Measurements from ENCODE around the gene SUPV3L1. TPM values are rescaled to one million over a fixed set of nuclear protein-coding genes. Genes with fewer than 3 reads are reported as not detected.

Gene SUPV3L1
- total and polyA plus RNA-seq, 9 of the 15 experiments (the other 6 are each of a cell fraction or from before 2014, with no cell fraction given), result 45.2 to 156 (median 92.6) TPM

- ATAC-seq (no peak), FAIRE-seq (no peak), DNase-seq (ENCODE audit: extremely low read depth in 1 of 4, low spot score in 3 of 4) (no peak)
- in situ Hi-C loops (cut with MboI) (loop anchor here (5.0 to 25.0 kb wide), 3 partner anchors 242 to 403 kb away; partner anchors contain the start of gene FAM241B), intact Hi-C loops (cut with micrococcal nuclease) (loop anchor here (10.0 kb wide), 1 partner anchor 400 kb away; the partner anchor contains the start of gene FAM241B)
- Histone ChIP-seq H2AFZ (ENCODE audit: low read depth, low read length) (no peak overlapping the region), H3K9ac (ENCODE audit: insufficient read depth in 1 of 2, low read depth in 2 of 2, low read length in 2 of 2) (no peak overlapping the region), H3K4me2 (ENCODE audit: insufficient read depth, low read length) (no peak overlapping the region), H4K20me1 (replicated peaks; ENCODE audit: control insufficient read depth, insufficient read depth, low read length) (no peaks in the 10 kb centered on the region), H3K27ac (ENCODE audit: extremely low read depth, low read depth, low read length) (no peak overlapping the region), H3K79me2 (ENCODE audit: control insufficient read depth, insufficient read depth, low read length) (no peaks in the 10 kb centered on the region), H3K9me3 (replicated peaks; ENCODE audit: control insufficient read depth, insufficient read depth, low read depth, low read length) (no peaks in the 10 kb centered on the region), H3K4me1 (replicated peaks in 1 of 2; ENCODE audit: control insufficient read depth in 2 of 2, insufficient read depth in 2 of 2, low read length in 2 of 2) (peaks cover 5 to 9% of the 10 kb centered on the region in 2 experiments; a peak in 4 of 5 replicates), H3K27me3 (ENCODE audit: control insufficient read depth in 2 of 2, insufficient read depth in 2 of 2, low read length in 2 of 2) (no peaks in the 10 kb centered on the region), H3K36me3 (ENCODE audit: control insufficient read depth, insufficient read depth, low read length) (no peaks in the 10 kb centered on the region), H3K4me3 (no peak overlapping the region), H3K9me1 (ENCODE audit: control insufficient read depth, insufficient read depth, low read length) (no peaks in the 10 kb centered on the region)
- CTCF ChIA-PET (ENCODE audit: low intra/inter-chr PET ratio), result no interaction called here
- POLR2A ChIA-PET, result interaction anchor here (0.6 to 1.0 kb wide), 3 partner anchors 8 to 259 kb away, joined by 4 to 5 read pairs (median 4); no protein-coding TSS in a partner anchor
- 49% methylated on average over 3 of the region's 3 CpGs for whole genome bisulfite sequencing (ENCODE audit: insufficient coverage, low coverage, missing lambda C conversion rate)
- BruUV-seq (replicated peaks), result no TSS peak
- TF ChIP-seq NBN (IDR thresholded peaks at IDR 0.05; ENCODE audit: low read depth), result no peak
- TF ChIP-seq TAL1 (IDR thresholded peaks at IDR 0.05), result no peak
- TF ChIP-seq ZNF311 (CRISPR knock-in tag; IDR thresholded peaks at IDR 0.05), result no peak
- TF ChIP-seq E2F6 (IDR thresholded peaks at IDR 0.05; ENCODE audit: borderline replicate concordance in 1 of 2, extremely low read depth in 1 of 2, insufficient read depth in 1 of 2, insufficient read length in 1 of 2, low read depth in 1 of 2, low read length in 1 of 2, poor library complexity in 1 of 2, severe bottlenecking in 1 of 2), result no peak
- TF ChIP-seq HES1 (IDR thresholded peaks at IDR 0.05; ENCODE audit: low read depth), result no peak
- TF ChIP-seq ZBTB1 (CRISPR knock-in tag; IDR thresholded peaks at IDR 0.05; ENCODE audit: borderline replicate concordance, low read depth), result no peak
- no peak for TF ChIP-seq IFI16 (CRISPR knock-in tag; IDR thresholded peaks at IDR 0.05)
- no peak for TF ChIP-seq ZNF324 (CRISPR knock-in tag; IDR thresholded peaks at IDR 0.05)
- TF ChIP-seq YBX1 (IDR thresholded peaks at IDR 0.05), result no peak
- TF ChIP-seq ZNF449 (CRISPR knock-in tag; IDR thresholded peaks at IDR 0.05), result no peak
- TF ChIP-seq TEAD2 (tag; IDR thresholded peaks at IDR 0.05), result no peak
- no peak for TF ChIP-seq MTA2 (IDR thresholded peaks at IDR 0.05; ENCODE audit: low read depth)
Observed at GRCh38 chr10:69234447-69234846, 54.4 kb downstream of the SUPV3L1 start.

Data from K562 (cell line).